Motor neuron (in vitro differentiated cells): Measurements from ENCODE around the gene SPAG9. TPM values are rescaled to one million over a fixed set of nuclear protein-coding genes. Genes with fewer than 3 reads are reported as not detected.

Experiments used
- ATAC-seq, 8 experiments: fragments of 200-7000 bp; cut with Tn5 transposase; replicated peaks in 6 of 8; 2 replicates each; pipeline ENCODE4 v1.8.0; 2021; ENCODE audit warnings: mild to moderate bottlenecking in 8 of 8, moderate library complexity in 8 of 8
- H3K27ac ChIP-seq, 2 donors: fragments of 250-450 bp; sonication (Bioruptor Pico); 2 replicates each; pipeline ENCODE4 v1.9.0; 2021; ENCODE audit warnings: antibody characterized with exemption in 2 of 2, mild to moderate bottlenecking in 2 of 2, moderate library complexity in 1 of 2
- H3K4me1 ChIP-seq, 2 donors: fragments of 250-450 bp; sonication (Bioruptor Pico); replicated peaks in 1 of 2; 2 replicates each; pipeline ENCODE4 v1.6.1; 2021; ENCODE audit warnings: antibody characterized with exemption in 2 of 2, mild to moderate bottlenecking in 2 of 2, moderate library complexity in 1 of 2
- H3K4me3 ChIP-seq, 5 donors: fragments of 250-450 bp; sonication (Bioruptor Pico); 2 replicates each; pipeline ENCODE4 v1.9.0; 2021; ENCODE audit warnings: antibody characterized with exemption in 5 of 5, mild to moderate bottlenecking in 5 of 5, moderate library complexity in 4 of 5
- WGBS, 10 experiments: fragments of 450-650 bp; shearing (Covaris generic); methylation state at CpG; one replicate each; pipeline ENCODE4 v1.0.0; 2022; 5-methylcytosine and 5-hydroxymethylcytosine counted together
- in situ Hi-C, 9 experiments: fragments of 400-800 bp; cut with MboI; loops; one replicate each; pipeline ENCODE4 v1.15.0; 2021; ENCODE audit warnings: low sequenced_read_pairs in 9 of 9, low pct_unique_long_range_greater_than_20kb in 2 of 9; ENCODE audit not compliant: unreplicated experiment in 9 of 9
- total RNA-seq, 8 experiments: library from RNA; unstranded; fragments of 300-600 nt; gene quantifications; 2 replicates each; pipeline versions ENCODE4 v1.2.3 to v1.2.4, GENCODE V29; 2022

The SPAG9 gene
- total RNA-seq, 8 experiments from 2014 or later, result 94.7 to 214 (median 139) TPM

DNA sequence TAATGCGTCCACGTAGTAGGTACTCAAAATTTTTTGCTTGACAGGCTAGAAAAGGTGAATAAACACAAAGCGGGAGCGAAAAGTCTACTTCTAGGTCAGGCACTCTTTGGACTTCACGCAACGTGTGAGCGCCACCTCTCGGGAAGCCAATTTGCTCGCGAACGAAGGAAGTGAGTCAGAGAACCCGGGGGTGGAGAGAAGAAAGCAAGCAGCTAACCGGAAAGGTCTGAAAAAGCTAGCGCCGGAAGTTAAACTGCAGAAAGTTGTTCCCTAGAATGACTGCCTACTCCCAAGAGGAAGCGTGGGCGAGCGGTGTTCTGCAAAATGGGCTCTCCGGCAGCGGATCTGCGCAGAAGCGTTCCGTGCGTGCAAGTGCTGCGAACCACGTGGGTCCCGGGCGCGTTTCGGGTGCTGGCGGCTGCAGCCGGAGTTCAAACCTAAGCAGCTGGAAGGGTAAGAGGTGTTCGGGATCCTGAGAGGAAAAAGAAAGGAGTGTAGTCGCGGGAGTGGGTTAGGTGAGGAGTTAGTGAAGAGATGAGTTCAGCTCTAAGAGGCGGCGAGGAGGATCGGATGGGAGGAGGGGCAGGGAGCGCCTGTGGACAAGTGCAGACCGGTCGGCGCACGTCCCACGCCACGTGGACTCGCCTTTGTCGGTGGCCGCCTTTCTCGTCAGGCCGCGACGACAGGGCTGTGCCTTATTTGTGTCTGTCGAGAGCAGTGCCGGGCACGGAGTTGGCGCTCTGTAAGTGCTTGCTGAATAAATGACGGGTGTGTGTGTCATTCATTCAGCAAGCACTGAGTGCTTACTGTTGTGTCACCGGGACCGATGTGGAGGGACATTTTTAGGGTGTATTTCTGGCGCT, 32.8 kb upstream of the SPAG9 start, which contains the start of gene NME1:
Gene NME1 (plus strand): TSS at position 350 of the 863 bp plus-strand sequence. CDS start 2,096 bp downstream, outside the sequence.
- peak; percentile 83 to 97 (median 92) for ATAC-seq
- H3K27ac ChIP-seq, result peak within 1 kb of the TSS; percentile 77 to 84
- in situ Hi-C loops, result loop anchor here in 2 of 9 experiments (10.0 kb wide), 1 partner anchor 149 kb away; no protein-coding TSS in a partner anchor
- peaks cover 8 to 14% of the 10 kb centered on the region in 2 donors for H3K4me1 ChIP-seq
- 0 to 4% (median 1%) methylated on average over 2 to 43 of the region's 60 CpGs; no CpG with 5 or more reads in 1 of the 10 experiments for WGBS, 10 experiments
- H3K4me3 ChIP-seq, result peak within 1 kb of the TSS; percentile 50 to 72 (median 58)

DNA sequence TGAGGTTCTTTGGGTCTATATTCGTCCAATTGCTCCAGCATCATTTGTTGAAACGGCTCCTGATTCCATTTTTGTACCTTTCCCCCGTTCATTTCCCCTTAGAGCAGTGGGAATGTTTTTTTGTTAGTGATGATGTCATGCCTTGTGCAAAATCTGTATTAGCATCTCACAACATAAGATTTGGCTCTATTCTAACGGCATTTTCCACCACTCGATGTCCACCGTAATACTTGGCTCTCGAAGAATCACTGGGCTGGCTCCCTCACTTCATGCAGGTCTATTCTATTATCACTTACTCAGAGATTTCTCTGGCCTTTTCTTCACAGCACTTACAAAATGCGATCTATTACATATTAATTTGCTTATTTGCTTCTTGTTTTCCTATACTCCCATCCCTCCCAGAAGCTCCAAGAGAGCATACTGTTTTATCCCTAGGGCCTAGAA, 32.1 kb upstream of the SPAG9 start:
- Histone ChIP-seq H3K4me3 (peak overlapping the region; percentile 27 to 72 (median 51)), H3K4me1 (peaks cover 8 to 14% of the 10 kb centered on the region in 2 donors), H3K27ac (peak overlapping the region; percentile 42 to 72)
- in situ Hi-C loops, result loop anchor here in 2 of 9 experiments (10.0 kb wide), 1 partner anchor 148 kb away; no protein-coding TSS in a partner anchor
- whole genome bisulfite sequencing, 10 experiments, result 1 to 65% (median 39%) methylated on average over 4 to 8 of the region's 8 CpGs
- peak in 5 of 8 experiments; percentile 0 to 6 (median 2) for ATAC-seq

DNA sequence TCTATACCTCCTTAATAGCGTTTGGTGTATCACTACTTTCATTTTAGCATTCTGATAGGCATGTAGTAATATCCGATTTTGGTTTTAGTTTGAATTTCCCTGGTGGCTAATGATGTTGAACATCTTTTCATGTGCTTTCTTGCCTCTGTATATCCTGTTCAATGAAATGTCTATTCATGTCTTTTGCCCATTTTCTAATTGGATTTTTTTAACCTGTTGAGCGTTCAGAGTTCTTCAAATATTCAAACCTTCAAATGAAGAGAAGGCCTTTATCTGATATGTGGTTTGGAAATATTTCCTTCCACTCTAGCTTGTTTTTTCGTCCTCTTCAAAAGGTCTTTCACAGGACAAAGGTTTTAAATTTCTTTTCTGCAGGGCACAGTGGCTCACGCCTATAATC, 30.3 kb upstream of the SPAG9 start:
- 83 to 100% (median 93%) methylated on average over 1 to 5 of the region's 5 CpGs for WGBS, 10 experiments
- Histone ChIP-seq H3K4me1 (peaks cover 8 to 14% of the 10 kb centered on the region in 2 donors), H3K27ac (no peak overlapping the region), H3K4me3 (no peak overlapping the region)
- no peak for ATAC-seq
- in situ Hi-C loops, result loop anchor here in 2 of 9 experiments (10.0 kb wide), 1 partner anchor 146 kb away; no protein-coding TSS in a partner anchor

DNA sequence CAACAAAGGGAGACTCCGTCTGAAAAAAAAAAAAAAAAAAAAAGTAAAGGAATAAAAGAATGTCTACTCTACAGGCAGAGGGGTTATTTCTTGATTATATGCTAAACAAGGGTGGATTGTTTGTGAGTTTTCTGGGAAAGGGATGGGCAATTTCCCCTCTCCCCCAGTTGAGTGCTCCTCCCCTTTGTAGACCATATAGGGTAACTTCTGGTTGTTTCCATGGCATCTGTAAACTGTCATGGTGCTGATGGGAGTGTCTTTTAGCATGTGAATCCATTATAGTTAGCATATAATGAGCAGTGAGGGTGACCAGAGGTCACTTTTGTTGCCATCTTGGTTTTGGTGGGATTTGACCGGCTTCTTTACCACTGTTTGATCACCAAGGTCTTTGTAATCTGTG, 28.5 kb upstream of the SPAG9 start:
- Histone ChIP-seq H3K27ac (no peak overlapping the region), H3K4me1 (peaks cover 9 to 14% of the 10 kb centered on the region in 2 donors), H3K4me3 (no peak overlapping the region)
- ATAC-seq, result peak in 1 of 8 experiments; percentile 0
- in situ Hi-C loops, result no loop called here
- 50 to 100% (median 100%) methylated on average over 1 to 2 of the region's 2 CpGs; no CpG with 5 or more reads in 3 of the 10 experiments for WGBS, 10 experiments

DNA sequence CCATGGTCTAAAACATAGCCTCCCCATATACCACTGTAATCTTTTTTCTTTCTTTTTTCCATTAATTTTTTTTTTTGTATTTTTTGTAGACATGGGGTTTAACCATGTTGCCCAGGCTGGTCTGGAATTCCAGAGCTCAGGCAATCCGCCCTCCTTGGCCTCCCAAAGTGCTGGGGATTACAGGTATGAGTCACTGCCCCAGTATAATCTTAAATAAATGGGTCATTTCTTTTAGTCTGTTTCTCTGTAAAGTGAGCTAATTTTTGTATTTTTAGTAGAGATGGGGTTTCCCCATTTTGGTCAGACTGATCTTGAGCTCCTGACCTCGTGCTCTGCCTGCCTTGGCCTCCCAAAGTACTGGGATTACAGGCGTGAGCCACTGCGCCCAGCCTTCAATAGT, 27.0 kb upstream of the SPAG9 start:
- in situ Hi-C loops, result no loop called here
- WGBS, 10 experiments, result 25 to 79% (median 60%) methylated on average over 1 to 4 of the region's 4 CpGs; no CpG with 5 or more reads in 2 of the 10 experiments
- H3K4me1 ChIP-seq, result peaks cover 15 to 18% of the 10 kb centered on the region in 2 donors
- no peak overlapping the region for H3K4me3 ChIP-seq
- H3K27ac ChIP-seq, result no peak overlapping the region
- ATAC-seq, result peak in 1 of 8 experiments; percentile 6

DNA sequence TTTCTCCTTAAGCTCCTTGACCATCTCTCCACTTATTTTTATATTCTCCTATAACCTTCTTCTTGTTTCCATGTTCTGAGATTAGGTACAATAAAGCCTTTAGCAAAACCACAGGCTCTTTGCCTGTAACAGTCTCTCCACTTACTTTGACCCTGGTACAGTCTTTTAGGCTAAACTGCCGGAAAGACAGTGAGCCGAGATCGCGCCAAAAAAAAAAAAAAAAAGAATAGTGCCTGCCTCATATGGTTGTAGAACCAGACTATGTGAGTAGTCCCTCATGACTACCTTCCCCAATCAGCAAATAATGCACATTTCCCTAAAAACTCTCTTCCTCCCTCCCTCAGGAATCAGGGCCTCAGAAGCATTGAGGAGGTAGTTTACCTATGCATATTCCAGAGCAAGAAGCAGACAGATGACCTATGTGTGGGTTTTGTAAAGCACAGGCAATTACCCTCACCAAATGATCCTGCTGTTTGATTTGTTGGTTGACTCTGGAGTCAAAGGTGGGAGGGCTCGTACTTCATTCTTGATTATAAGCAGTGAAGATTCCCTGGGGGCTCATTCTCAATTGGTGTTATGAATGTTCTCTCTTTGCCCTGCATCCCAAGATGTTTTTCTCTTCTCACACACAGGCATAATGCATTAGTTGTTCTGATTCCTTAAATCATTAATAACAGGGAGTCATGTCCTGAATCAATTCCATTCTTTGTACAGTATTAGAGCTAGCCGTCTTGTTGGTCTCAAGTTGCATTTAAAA, 23.8 kb upstream of the SPAG9 start:
- peak in 6 of 8 experiments; percentile 58 to 95 (median 86) for ATAC-seq
- in situ Hi-C loops, result no loop called here

DNA sequence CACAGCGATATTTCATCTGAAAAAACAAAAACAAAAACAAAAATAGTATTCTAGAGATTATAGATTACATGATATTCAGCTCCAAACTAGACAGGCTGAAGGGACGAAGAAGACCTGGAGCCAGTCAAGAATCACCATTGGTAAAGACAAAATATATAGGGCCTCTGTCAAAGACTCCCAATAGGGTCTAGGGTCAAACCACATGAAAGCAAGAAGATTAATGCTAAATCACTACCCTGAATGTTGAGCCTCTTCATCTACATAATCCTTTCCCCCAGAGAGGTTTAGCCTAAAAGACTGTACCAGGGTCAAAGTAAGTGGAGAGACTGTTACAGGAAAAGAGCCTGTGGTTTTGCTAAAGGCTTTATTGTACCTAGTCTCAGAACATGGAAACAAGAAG, 21.9 kb upstream of the SPAG9 start:
- Histone ChIP-seq H3K27ac (peak overlapping the region in 1 of 2 donors; percentile 30), H3K4me3 (no peak overlapping the region), H3K4me1 (peaks cover 17 to 20% of the 10 kb centered on the region in 2 donors)
- ATAC-seq, result peak in 1 of 8 experiments; percentile 67
- in situ Hi-C loops, result no loop called here
- 45 to 100% (median 85%) methylated on average over 1 to 2 of the region's 2 CpGs; no CpG with 5 or more reads in 2 of the 10 experiments for WGBS, 10 experiments

More for the DNA sequence above, 23.8 kb upstream of the SPAG9 start:
- H3K4me3 ChIP-seq, result no peak overlapping the region
- H3K4me1 ChIP-seq, result peaks cover 17 to 20% of the 10 kb centered on the region in 2 donors
- 0 to 51% (median 46%) methylated on average over 1 to 5 of the region's 6 CpGs; no CpG with 5 or more reads in 2 of the 10 experiments for WGBS, 10 experiments
- peak overlapping the region in 1 of 2 donors; percentile 72 for H3K27ac ChIP-seq

DNA sequence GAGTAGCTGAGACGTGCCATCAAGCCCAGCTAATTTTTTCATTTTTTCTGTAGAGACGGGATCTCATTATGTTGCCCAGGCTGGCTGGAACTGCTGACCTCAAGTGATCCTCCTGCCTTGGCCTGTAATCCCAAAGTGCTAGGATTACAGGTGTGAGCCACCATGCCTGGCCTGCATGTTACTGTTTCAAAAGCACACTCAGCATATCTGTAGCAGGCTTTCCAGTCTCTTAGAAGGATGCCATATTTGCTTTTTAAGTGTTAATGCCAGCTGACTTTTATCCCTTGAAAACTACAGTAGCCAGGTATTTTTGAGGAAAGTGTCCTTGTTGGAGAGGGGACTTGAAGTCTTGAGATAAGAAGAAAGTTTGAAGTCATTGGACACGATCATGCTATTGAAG, 15.3 kb upstream of the SPAG9 start:
- no peak overlapping the region for H3K27ac ChIP-seq
- 67 to 100% (median 92%) methylated on average over 1 to 3 of the region's 3 CpGs for WGBS, 10 experiments
- peaks cover 0 to 3% of the 10 kb centered on the region in 2 donors for H3K4me1 ChIP-seq
- no peak overlapping the region for H3K4me3 ChIP-seq
- no peak for ATAC-seq
- in situ Hi-C loops, result no loop called here

DNA sequence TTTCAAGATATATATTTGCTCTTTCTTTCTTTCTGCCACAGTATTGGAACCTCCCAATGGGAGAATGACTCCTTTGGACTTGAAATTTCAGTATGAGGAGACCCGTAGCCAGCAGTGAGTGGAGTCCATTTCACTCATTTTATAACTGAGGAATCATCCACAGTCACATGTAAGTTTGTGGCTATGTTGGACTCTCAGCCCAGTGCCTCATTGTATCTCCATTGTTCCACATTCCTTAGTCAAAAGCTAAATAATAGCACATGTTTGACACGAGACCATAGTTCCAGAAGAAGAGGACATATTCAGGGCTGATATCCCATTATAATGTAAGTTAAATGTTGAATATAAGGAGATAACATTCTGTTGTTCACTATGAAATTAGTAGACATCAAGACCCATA, 12.7 kb upstream of the SPAG9 start:
- WGBS, 10 experiments, result 0 to 92% (median 83%) methylated on average over 1 to 2 of the region's 2 CpGs; no CpG with 5 or more reads in 3 of the 10 experiments
- in situ Hi-C loops, result no loop called here
- Histone ChIP-seq H3K27ac (no peak overlapping the region), H3K4me1 (peaks cover 0 to 3% of the 10 kb centered on the region in 2 donors), H3K4me3 (no peak overlapping the region)
- ATAC-seq, result no peak

DNA sequence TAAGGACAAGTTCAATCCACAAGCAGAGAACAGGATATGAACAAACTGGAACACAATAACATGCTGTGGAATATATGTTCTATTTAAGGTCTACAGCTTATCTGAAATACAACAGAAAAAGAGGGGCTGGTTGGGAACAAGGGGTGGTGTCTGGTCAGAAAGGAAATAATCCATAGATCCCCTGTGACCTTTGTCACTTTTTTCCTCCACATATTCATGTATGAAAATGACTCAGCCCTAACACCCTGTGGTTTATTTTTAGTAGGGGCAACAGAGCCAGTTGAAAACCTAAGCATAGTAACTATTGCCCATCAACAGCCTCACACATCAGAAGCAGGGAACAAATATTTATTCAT, 12.3 kb upstream of the SPAG9 start:
- ATAC-seq, result peak in 6 of 8 experiments; percentile 15 to 83 (median 60)
- Histone ChIP-seq H3K27ac (no peak overlapping the region), H3K4me1 (peaks cover 0 to 3% of the 10 kb centered on the region in 2 donors), H3K4me3 (no peak overlapping the region)
- in situ Hi-C loops, result no loop called here

DNA sequence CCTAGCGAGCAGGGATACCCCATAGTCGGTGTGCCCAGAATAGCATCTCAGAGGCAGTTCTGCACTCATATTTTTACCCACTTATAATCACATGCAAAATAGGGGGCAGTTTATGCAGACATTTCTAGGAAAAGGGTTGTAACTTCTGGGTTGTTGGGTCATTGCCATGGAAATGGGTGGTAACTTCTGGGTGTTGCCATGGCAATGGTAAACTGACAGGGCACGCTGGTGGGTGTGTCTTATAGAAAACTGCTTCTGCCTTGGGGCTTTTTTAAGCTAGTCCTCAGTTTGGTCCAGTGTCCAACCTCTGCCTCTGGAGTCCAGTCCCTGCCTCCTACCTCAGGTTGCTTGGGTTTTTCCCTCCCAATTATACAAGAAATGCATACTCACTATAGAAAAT, 7.4 kb upstream of the SPAG9 start:
- Histone ChIP-seq H3K27ac (no peak overlapping the region), H3K4me1 (peaks cover 0 to under 1% of the 10 kb centered on the region in 2 donors), H3K4me3 (no peak overlapping the region)
- in situ Hi-C loops, result no loop called here
- peak in 3 of 8 experiments; percentile 84 to 91 (median 89) for ATAC-seq
- WGBS, 10 experiments, result 0 to 97% (median 71%) methylated on average over 1 to 3 of the region's 3 CpGs; no CpG with 5 or more reads in 1 of the 10 experiments

DNA sequence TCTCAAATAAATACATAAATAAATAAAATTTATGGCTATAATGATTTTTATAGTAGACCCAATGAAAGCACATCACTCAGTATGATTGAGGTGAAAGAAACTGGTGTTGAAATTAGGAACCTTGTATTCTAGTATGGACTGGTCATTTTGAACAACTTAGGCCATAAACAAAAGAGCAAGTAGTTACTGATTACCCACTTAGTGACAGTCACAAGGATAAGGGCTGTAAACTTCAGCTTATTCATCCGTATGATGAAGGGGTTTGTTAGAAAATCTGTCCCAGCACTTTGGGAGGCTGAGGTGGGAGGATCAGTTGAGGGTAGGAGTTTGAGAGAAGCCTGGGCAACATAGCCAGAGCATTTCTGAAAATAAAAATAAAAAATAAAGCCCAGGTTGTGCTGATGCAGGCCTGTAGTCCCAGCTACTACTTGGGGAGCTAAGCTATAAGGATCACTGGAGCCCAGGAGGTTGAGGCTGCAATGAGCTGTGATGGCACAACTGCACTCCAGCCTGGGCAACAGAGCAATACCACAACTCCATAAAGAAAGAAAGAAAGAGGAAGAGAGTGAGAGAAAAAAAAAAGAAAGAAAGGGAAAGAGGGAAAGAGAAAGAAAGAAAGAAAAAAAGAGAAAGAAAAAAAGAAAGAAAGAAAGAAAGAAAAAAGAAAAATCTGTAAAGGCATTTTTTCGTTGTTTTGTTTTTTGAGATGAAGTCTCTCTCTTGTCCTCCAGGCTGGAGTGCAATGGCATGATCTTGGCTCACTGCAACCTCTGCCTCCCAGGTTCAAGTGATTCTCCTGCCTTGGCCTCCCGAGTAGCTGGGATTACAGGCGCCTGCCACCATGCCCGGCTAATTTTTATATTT, 4.2 kb upstream of the SPAG9 start:
- ATAC-seq, result no peak
- Histone ChIP-seq H3K27ac (no peak overlapping the region), H3K4me1 (peaks cover 0 to 8% of the 10 kb centered on the region in 2 donors), H3K4me3 (no peak overlapping the region)
- WGBS, 10 experiments, result 55 to 95% (median 74%) methylated on average over 1 to 5 of the region's 5 CpGs; no CpG with 5 or more reads in 1 of the 10 experiments
- in situ Hi-C loops, result no loop called here
